CD4-positive, alpha-beta T cell treated with Interleukin-2 at 100 ng/mL for 4 hours (primary cell): ENCODE results near the gene MYADML2.

ENCODE experiments used
- DNase-seq: peaks from one replicate; pipeline ENCODE4 v3.0.0-alpha.2; 2020; ENCODE audit warnings: low spot score

MYADML2 gene

GRCh38 chr17:81899514-81900166, 47.4 kb downstream of the MYADML2 start:
- DNase-seq = no peak

GRCh38 chr17:81898885-81899284, 48.1 kb downstream of the MYADML2 start:
- no peak for DNase-seq

GRCh38 chr17:81898029-81898866, 48.8 kb downstream of the MYADML2 start:
- no peak for DNase-seq

GRCh38 chr17:81895400-81895799, 51.6 kb downstream of the MYADML2 start:
- no peak for DNase-seq

GRCh38 chr17:81891303-81891552, 55.8 kb downstream of the MYADML2 start:
- DNase-seq = no peak

GRCh38 chr17:81890447-81891302, 56.4 kb downstream of the MYADML2 start:
- no peak for DNase-seq
